ENCODE data around the gene ADAMTS2. TPM values are rescaled to one million over a fixed set of nuclear protein-coding genes. Genes with fewer than 3 reads are reported as not detected.
A peak's percentile ranks its signal among the peaks of the same experiment; 100 is the strongest.

ADAMTS2 gene
- total and polyA plus RNA-seq, 2 donors from 2014 or later = 2.0 to 13.6 TPM

DNA sequence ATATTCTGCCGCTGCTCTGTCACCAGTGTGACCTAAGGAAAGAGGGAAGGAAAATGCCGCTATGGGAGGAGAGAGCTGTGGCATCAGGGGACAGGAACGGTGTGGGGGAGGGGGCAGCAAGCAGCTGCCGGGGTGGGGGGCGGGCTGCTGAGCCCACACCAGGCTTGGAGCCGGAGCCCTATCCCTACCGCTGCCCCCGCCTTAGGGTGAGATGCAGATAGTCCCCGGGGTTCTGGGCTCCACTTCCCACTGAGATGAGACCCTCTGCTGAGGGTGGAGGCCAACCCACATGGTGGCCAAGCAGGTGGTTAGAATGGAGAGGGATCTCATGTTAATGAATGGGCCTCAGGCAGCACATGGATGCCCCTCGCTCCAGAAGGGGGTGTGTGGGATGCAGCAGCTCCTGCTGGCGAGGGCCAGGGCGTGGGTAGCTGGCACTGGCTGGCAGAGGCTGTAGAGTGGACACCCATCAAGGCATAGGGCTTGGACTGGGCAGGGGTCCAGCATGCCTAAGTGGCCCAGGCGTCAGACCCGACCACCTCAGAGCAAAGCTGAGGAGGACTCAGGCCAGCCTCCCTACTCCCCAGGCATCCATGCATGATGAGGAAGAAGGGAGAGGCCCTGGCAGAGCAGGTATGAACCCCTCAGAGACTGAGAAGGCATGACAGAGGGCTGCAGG, 153.6 kb downstream of the ADAMTS2 start:
- no peak overlapping the region for H3K9ac ChIP-seq (ENCODE audit: low read length in 3 of 3)
- H3K9me3 ChIP-seq (ENCODE audit: control insufficient read depth in 2 of 3, insufficient read depth in 1 of 3, low read length in 3 of 3) = no peaks in the 10 kb centered on the region
- H3K27ac ChIP-seq (ENCODE audit: low read depth in 2 of 2, low read length in 2 of 2) = no peak overlapping the region
- no peaks in the 10 kb centered on the region for H3K27me3 ChIP-seq (ENCODE audit: control insufficient read depth, insufficient read depth, low read length)
- no peaks in the 10 kb centered on the region for H3K4me1 ChIP-seq (ENCODE audit: control insufficient read depth in 2 of 3, insufficient read depth in 2 of 3, low read depth in 1 of 3, low read length in 3 of 3)
- intact Hi-C loops (cut with DNase I) = no loop called here
- no peak overlapping the region for H3K4me3 ChIP-seq (ENCODE audit: low read length in 3 of 3)
- DNase-seq (peak in 1 of 5 donors; percentile 47), FAIRE-seq (no peak)
- no peaks in the 10 kb centered on the region for H3K36me3 ChIP-seq (ENCODE audit: control insufficient read depth in 2 of 3, insufficient read depth in 3 of 3, low read length in 3 of 3)
- TF ChIP-seq, protein P1, sequence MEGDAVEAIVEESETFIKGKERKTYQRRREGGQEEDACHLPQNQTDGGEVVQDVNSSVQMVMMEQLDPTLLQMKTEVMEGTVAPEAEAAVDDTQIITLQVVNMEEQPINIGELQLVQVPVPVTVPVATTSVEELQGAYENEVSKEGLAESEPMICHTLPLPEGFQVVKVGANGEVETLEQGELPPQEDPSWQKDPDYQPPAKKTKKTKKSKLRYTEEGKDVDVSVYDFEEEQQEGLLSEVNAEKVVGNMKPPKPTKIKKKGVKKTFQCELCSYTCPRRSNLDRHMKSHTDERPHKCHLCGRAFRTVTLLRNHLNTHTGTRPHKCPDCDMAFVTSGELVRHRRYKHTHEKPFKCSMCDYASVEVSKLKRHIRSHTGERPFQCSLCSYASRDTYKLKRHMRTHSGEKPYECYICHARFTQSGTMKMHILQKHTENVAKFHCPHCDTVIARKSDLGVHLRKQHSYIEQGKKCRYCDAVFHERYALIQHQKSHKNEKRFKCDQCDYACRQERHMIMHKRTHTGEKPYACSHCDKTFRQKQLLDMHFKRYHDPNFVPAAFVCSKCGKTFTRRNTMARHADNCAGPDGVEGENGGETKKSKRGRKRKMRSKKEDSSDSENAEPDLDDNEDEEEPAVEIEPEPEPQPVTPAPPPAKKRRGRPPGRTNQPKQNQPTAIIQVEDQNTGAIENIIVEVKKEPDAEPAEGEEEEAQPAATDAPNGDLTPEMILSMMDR (IDR thresholded peaks at IDR 0.05; ENCODE audit: borderline replicate concordance, extremely low read depth, insufficient read depth) = no peak

DNA sequence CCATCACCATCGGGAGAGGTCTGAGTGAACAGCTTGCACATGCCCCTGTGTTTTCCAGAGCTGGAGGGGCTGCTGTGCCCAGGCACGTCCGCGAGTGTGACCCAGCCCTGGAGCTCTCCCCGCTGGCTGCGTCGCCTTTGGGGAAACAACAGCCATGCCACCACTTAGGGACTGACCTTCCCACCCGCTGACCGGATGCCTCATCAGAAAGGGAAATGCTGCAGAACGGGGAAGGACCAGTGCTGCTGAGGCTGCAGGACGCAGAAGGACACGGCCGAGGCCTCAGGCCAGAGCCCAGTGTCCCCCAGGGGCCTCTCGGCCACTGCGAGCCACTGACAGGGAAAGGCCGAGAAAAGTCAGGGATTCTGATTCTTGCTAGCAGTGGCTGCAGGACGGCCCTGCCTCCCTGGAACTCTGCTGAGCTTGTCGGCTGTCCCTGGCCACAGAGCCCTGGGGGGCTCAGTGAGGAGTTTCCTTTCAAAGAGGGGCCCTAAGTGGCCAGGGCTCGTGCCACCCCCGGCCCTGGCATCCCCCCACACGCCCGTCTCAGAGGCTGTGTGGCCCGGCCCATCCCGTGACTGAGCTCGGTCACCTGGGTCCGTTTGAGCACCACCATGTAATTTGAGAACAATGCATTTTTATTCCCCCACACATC, 154.3 kb downstream of the ADAMTS2 start:
- FAIRE-seq (no peak), DNase-seq (peak in 3 of 5 donors; percentile 39 to 77 (median 43))
- TF ChIP-seq, protein P1 (IDR thresholded peaks at IDR 0.05; ENCODE audit: borderline replicate concordance, extremely low read depth, insufficient read depth) = no peak
- no peaks in the 10 kb centered on the region for H3K27me3 ChIP-seq (ENCODE audit: control insufficient read depth, insufficient read depth, low read length)
- H3K4me3 ChIP-seq (ENCODE audit: low read length in 3 of 3) = no peak overlapping the region
- intact Hi-C loops (cut with DNase I) = no loop called here
- no peaks in the 10 kb centered on the region for H3K36me3 ChIP-seq (ENCODE audit: control insufficient read depth in 2 of 3, insufficient read depth in 3 of 3, low read length in 3 of 3)
- no peaks in the 10 kb centered on the region for H3K4me1 ChIP-seq (ENCODE audit: control insufficient read depth in 2 of 3, insufficient read depth in 2 of 3, low read depth in 1 of 3, low read length in 3 of 3)
- H3K9me3 ChIP-seq (ENCODE audit: control insufficient read depth in 2 of 3, insufficient read depth in 1 of 3, low read length in 3 of 3) = no peaks in the 10 kb centered on the region
- no peak overlapping the region for H3K9ac ChIP-seq (ENCODE audit: low read length in 3 of 3)
- H3K27ac ChIP-seq (ENCODE audit: low read depth in 2 of 2, low read length in 2 of 2) = no peak overlapping the region

DNA sequence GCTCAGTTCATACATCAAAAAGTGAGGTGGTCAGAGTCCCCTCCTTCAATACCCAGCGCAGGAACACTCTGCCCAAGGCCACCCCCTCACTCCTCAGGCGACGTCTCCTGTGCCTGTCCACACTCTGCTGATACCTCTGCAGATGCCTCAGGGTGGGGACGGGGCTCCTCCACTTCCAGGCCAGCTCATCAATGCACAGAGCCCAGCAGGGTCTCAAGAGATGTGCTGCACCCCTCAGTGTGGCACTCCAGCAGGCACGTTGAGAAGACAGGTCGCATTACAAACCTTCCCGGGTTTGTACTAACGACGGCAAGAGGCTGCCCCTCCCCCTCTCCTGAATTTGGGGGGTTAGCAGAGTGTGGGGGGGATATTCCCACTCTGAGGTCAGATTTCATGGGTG, 156.6 kb downstream of the ADAMTS2 start:
- DNase-seq = peak in 1 of 5 donors; percentile 37
- Histone ChIP-seq H3K9me3 (ENCODE audit: control insufficient read depth in 2 of 3, insufficient read depth in 1 of 3, low read length in 3 of 3) (no peaks in the 10 kb centered on the region), H3K9ac (ENCODE audit: low read length in 3 of 3) (no peak overlapping the region), H3K36me3 (ENCODE audit: control insufficient read depth in 2 of 3, insufficient read depth in 3 of 3, low read length in 3 of 3) (no peaks in the 10 kb centered on the region), H3K27me3 (ENCODE audit: control insufficient read depth, insufficient read depth, low read length) (no peaks in the 10 kb centered on the region), H3K4me3 (ENCODE audit: low read length in 3 of 3) (no peak overlapping the region), H3K4me1 (ENCODE audit: control insufficient read depth in 2 of 3, insufficient read depth in 2 of 3, low read depth in 1 of 3, low read length in 3 of 3) (no peaks in the 10 kb centered on the region), H3K27ac (ENCODE audit: low read depth in 2 of 2, low read length in 2 of 2) (no peak overlapping the region)
- no peak for FAIRE-seq
- TF ChIP-seq, protein P1 (IDR thresholded peaks at IDR 0.05; ENCODE audit: borderline replicate concordance, extremely low read depth, insufficient read depth) = no peak
- intact Hi-C loops (cut with DNase I) = no loop called here

Data from kidney (tissue), 14 donors.